GM12865 (cell line): ENCODE results near the gene CEP43.

Source experiments
- DNase-seq: peaks from one replicate; pipeline ENCODE4 v3.0.0; 2010; ENCODE audit warnings: low read depth
- H3K4me3 ChIP-seq: 2 replicates; pipeline ENCODE4 v1.5.1; 2011; ENCODE audit warnings: mild to moderate bottlenecking, low read depth, low read length, control low read depth
- CTCF ChIP-seq: IDR thresholded peaks from 2 replicates; pipeline ENCODE4 v1.5.1; 2011; ENCODE audit warnings: low read length, control low read depth, low read depth, inconsistent platforms; ENCODE audit not compliant: insufficient read depth; ENCODE audit errors: missing control alignments

CEP43 gene

GRCh38 chr6:166969390-166970002 lies 29.7 kb upstream of the CEP43 start:
- DNase-seq = no peak

DNA sequence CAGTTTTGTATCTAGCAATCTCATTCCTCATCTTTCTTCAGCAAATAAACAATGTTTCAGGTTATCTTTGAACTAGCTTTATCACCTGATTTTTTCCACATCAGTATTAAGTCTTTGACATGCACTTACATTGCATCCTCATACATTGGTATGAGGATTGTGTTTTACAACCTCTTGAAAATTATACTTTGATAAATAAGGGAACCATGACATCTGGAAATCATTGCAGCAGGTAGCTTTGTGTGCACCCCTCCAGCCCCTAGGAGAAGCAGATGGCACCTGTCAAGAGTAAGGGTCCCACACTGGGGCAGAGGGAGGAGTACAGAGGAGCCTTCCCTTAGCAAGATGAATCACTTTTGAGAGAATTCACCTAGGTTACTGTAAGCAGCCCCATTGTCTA lies 29.1 kb upstream of the CEP43 start:
- H3K4me3 ChIP-seq = no peak overlapping the region
- DNase-seq = no peak
- TF ChIP-seq CTCF = no peak

More at GRCh38 chr6:166969390-166970002, 29.7 kb upstream of the CEP43 start:
- TF ChIP-seq CTCF = no peak
- no peak overlapping the region for H3K4me3 ChIP-seq

GRCh38 chr6:166970776-166971175 lies 28.4 kb upstream of the CEP43 start:
- no peak for TF ChIP-seq CTCF
- no peak overlapping the region for H3K4me3 ChIP-seq
- no peak for DNase-seq

GRCh38 chr6:166971271-166971670 lies 27.9 kb upstream of the CEP43 start:
- DNase-seq = no peak
- no peak for TF ChIP-seq CTCF
- no peak overlapping the region for H3K4me3 ChIP-seq

- no peak for DNase-seq
- no peak overlapping the region for H3K4me3 ChIP-seq
- TF ChIP-seq CTCF = no peak
Observed at GRCh38 chr6:166972101-166972500, 27.1 kb upstream of the CEP43 start.

- H3K4me3 ChIP-seq = no peak overlapping the region
- no peak for TF ChIP-seq CTCF
Observed at GRCh38 chr6:166976636-166977035, 22.6 kb upstream of the CEP43 start.

More at GRCh38 chr6:166976636-166977035, 22.6 kb upstream of the CEP43 start:
- no peak for DNase-seq
